ENCODE results near the gene EVI5.
"Not testable (repeated sequence)": the region's sequence is repeated elsewhere in the genome, so short reads cannot be mapped to it uniquely, and the experiment has no call there.

The EVI5 gene

GRCh38 chr1:92575123-92575522, 209.8 kb downstream of the EVI5 start:
- no peak for DNase-seq (ENCODE audit: low spot score)

DNA sequence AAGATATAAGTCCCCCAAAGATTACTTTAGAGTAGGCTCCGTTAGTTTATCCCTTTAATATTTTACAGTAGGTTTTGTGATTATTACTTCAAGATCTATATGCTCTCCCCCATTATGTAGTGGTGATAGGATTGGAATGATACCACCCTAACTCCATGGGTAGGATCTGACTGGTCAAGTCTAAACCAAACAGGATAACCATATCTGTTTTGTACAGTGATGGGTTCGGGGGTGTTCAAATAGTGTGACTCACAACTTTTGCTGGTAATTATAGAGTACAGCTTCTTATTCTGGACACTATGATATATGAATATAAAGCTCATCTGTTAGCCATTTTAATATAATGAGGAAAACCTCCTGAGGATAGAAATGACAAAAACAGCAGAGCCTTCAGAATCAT, 212.4 kb downstream of the EVI5 start:
- no peak for DNase-seq (ENCODE audit: low spot score)

DNA sequence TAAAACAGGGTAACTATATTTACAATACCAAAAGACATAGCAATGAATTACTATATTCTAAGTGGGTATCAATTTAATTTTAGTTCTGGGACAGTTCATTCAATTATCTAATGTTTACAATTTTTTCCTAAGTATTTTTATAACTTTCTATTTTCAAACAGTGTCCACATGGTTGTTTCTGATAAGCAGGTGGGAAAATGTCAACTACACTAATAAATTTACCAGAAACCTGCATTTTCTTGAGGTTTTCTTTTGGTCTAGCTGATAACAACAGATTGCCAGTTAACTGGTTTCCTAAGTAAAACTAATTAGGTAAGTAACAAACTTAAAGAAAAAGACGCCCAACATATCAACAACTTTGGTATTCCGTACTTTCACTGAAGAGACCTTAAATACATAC, 213.3 kb downstream of the EVI5 start:
- no peak for DNase-seq (ENCODE audit: low spot score)

DNA sequence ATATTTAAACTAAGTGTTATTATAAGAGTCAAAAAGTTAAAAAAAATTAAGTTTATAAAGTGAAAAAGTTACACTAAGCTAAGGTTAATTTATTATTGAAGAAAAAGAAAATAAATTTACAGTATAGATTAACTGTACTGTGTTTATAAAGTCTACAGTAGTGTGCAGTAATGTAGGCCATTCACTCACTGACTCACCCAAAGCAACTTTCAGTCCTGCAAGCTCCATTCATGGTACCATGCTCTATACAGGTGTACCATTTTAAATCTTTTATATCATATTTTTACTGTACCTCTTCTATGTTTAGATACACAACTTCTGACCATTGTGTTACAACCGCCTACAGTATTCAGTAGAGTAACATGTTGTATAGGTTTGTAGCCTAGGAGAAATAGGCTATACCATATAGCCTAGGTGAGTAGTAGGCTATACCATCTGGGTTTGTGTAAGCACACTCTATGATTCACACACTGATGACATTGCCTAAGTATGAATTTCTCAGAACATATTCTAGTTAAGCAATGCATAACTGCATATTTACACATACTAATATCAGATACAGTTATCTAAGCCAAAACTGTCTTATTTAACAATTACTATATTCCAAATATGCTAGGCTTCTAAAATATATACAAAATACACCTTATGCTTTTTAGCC, 217.6 kb downstream of the EVI5 start:
- DNase-seq (ENCODE audit: low spot score): no peak

- no peak for DNase-seq (ENCODE audit: low spot score)
Measured at GRCh38 chr1:92563457-92564216, 221.3 kb downstream of the EVI5 start.

- DNase-seq (ENCODE audit: low spot score): no peak
Measured at GRCh38 chr1:92556350-92556749, 228.6 kb downstream of the EVI5 start.

DNA sequence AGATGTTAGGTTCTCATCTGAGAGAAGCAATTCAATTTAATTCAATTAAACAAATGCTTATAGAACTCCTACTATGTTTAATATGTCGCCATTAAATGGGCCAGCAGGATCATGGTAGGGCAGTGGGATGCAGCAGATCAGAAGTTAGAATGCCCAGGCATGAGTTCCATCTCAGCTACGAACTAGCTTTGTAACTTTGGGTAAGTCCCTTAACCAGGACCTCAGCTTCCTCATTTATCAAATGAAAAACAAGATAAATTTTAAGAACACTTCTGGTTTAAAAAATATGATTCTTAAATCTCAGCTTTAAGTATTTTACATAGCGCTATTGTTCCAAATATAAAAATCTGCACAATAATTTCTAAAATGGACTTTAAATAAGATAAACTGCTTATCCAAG, 230.7 kb downstream of the EVI5 start:
- DNase-seq (ENCODE audit: low spot score): no peak

GRCh38 chr1:92551916-92552315, 233.0 kb downstream of the EVI5 start:
- no peak for DNase-seq (ENCODE audit: low spot score)

- no peak for DNase-seq (ENCODE audit: low spot score)
Measured at GRCh38 chr1:92544756-92545165, 240.1 kb downstream of the EVI5 start.

DNA sequence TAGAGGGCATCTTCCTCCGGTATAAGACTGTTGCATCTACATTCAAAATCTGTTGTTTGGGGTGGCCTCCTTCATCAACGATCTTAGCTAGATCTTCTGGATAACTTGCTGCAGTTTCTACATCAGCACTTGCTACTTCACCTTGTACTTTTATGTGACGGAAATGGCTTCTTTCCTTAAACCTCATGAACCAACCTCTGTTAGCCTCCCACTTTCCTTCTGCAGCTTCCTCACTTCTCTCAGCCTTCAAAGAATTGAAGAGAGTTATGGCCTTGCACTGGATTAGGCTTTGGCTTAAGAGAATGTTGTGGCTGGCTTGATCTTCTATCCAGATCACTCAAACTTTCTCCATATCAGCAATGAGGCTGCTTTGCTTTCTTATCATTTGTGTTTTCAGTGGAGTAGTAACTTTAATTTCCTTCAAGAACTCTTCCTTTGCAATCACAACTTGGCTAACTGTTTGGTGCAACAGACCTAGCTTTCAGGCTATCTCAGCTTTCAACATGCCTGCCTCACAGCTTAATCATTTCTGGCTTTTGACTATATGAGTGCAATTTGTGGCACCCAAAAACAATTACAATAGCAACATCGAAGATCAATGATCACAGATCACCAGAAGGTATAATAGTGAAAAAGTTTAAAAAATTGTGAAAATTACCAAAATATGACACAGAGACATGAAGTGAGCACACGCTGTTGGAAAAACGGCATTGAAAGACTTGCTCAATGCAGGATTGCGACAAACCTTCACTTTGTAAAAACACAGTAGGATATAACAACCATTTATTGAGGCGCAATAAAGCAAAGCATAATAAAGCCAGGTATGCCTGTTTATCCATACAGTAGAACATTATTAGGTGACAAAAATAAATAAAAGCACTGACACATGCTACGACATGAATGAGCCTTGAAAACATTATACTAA, 241.5 kb downstream of the EVI5 start:
- DNase-seq (ENCODE audit: low spot score): no peak

GRCh38 chr1:92538413-92539061, 246.4 kb downstream of the EVI5 start:
- DNase-seq (ENCODE audit: low spot score): peak; percentile 11

DNA sequence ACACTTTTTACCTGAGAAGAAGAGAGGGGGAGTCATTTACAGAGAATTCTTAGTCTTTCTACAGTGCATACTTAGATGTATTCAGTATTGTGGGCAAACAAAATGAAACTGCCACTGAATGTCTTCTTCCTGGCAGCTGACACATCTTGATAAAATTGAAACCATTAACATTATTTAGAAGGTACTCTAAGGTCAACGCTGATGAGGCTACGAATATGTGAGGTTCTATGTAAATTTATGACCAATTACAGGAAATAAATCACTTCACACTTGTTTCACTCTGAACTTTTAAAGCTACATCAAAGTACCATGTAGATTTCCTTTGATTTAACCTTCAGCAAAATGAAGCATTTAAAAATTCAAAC, 246.9 kb downstream of the EVI5 start:
- peak; percentile 46 for DNase-seq (ENCODE audit: low spot score)

DNA sequence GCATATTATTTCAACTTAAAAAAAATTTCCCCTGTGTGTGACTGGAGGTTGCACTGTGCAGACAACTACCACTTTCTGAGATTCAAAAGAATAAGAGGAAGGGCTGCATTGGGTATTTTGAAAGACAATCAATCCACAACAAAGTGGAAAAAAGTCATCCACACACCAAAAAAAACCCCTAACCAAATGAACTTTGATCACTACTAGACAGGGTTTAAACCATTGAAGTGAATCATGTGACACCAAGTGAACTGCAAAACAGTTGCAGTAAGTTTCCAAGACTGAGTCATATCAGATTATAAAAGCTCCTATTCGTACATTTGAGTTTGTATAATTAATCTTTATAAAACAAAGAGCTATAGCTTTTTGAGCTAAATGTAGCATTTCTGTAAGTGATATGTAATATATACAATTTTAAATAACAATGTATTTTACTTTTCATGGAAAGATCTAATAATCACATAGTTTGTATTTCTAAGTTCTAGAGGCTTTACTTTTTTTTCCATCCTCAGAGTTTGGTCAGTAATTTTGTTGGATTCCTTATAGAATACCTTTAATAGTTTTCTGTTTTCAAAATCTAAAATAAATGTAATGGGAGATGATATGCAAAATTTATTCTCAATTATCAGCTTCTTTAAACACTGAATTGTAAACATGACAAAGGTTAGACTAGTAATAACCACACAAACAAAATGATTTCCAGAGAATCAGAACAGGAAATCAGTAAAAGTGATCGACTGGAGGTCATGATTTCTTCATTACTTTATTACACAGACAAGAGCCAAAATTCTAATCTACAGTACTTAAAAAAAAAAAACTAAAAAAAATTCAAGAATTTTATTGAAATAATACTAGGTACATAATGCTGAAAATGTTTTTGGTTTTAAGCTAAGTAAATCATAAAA, 247.7 kb downstream of the EVI5 start:
- DNase-seq (ENCODE audit: low spot score): peak; percentile 74

GRCh38 chr1:92536211-92536979, 248.5 kb downstream of the EVI5 start:
- no peak for DNase-seq (ENCODE audit: low spot score)

- not testable (repeated sequence) for DNase-seq (ENCODE audit: low spot score)
Measured at GRCh38 chr1:92532371-92532770, 252.5 kb downstream of the EVI5 start.

DNA sequence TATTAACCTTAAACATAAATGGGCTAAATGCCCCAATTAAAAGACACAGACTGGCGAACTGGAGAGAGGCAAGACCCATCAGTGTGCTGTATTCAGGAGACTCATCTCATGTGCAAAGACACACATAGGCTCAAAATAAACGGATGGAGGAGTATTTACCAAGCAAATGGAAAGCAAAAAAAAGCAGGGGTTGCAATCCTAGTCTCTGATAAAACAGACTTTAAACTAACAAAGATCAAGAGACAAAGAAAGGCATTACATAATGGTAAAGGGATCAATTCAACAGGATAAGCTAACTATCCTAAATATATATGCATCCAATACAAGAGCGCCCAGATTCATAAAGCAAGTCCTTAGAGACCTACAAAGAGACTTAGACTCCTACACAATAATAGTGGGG, 253.0 kb downstream of the EVI5 start:
- DNase-seq (ENCODE audit: low spot score): not testable (repeated sequence)

DNA sequence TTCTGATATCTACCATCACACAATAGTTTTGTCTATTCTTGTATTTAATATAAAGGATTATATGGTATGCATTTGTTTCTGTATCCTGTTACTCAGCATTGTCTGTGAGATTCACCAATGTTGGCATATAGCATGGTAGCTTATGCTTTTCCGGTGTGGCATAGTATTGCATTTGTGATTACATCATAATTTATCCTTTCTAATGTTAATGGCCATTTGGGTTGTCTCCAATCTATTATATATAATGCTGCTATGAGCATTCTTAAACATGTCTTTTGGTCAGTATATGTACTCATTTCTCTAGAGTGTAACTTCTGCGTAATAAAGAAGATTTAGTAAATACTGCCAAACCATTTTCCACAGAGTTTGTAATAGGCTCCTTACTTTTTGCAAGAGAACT, 257.2 kb downstream of the EVI5 start:
- no peak for DNase-seq (ENCODE audit: low spot score)

DNA sequence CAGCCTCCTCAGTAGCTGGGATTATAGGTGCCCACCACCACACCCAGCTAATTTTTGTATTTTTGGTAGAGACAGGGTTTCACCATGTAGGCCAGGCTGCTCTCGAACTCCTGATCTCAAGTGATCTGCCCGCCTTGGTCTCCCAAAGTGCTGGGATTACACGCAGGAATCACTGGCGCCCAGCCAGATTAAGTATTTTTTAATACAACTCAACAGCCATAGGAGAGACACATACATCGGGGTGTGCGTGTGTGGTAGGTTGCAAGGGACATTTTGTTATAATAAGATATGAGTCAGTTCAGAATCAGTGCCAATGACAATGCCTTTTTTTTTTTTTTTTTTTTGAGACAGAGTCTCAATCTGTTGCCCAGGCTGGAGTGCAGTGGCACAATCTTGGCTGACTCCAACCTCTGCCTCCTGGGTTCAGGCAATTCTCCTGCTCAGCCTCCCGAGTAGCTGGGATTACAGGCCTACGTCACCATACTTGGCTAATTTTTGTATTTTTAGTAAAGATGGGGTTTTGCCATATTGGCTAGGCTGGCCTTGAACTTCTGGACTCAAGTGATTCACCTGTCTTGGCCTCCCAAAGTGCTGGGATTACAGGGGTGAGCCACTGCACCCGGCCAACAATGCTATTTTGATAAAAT, 259.8 kb downstream of the EVI5 start:
- DNase-seq (ENCODE audit: low spot score): not testable (repeated sequence)

DNA sequence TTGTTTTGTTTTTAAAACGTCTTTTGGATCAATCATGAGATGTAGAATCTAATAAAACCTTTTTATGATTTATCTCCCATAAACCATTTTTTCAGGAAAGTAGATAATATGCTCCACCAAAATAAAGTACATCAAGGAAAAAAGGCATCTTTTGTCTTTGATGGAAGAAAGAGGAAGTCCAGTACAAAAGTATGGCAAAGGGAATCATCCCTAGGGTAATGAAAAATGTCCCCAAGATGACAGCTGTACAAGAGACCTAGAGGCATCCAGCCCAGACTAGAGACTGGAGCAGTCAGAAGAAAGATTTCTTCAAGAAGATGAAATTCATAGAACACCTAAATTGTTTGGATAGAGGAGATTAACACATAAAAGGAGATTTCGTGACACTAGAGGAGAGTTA, 265.9 kb downstream of the EVI5 start:
- no peak for DNase-seq (ENCODE audit: low spot score)

DNA sequence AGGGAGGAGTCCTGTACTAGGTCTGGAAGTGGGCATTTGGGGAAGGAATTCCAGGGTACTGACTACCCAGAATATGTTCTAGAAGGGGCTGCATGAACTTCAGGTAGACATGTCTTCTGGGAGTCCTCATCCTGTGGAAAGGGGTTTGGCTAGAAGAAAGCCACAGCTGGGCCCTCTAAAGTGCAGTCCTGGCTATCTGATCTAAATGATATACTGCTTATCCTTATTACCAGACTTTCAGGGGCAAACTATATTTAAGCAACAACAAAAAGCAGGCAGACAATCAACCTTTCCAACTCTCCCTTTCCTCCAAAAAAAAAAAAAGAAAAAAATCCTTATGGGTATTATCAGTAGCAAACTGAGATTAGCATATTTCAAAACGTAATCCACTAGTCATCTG, 268.3 kb downstream of the EVI5 start:
- no peak for DNase-seq (ENCODE audit: low spot score)
